ENCODE measurements around the gene PIGT.

PIGT gene

DNA sequence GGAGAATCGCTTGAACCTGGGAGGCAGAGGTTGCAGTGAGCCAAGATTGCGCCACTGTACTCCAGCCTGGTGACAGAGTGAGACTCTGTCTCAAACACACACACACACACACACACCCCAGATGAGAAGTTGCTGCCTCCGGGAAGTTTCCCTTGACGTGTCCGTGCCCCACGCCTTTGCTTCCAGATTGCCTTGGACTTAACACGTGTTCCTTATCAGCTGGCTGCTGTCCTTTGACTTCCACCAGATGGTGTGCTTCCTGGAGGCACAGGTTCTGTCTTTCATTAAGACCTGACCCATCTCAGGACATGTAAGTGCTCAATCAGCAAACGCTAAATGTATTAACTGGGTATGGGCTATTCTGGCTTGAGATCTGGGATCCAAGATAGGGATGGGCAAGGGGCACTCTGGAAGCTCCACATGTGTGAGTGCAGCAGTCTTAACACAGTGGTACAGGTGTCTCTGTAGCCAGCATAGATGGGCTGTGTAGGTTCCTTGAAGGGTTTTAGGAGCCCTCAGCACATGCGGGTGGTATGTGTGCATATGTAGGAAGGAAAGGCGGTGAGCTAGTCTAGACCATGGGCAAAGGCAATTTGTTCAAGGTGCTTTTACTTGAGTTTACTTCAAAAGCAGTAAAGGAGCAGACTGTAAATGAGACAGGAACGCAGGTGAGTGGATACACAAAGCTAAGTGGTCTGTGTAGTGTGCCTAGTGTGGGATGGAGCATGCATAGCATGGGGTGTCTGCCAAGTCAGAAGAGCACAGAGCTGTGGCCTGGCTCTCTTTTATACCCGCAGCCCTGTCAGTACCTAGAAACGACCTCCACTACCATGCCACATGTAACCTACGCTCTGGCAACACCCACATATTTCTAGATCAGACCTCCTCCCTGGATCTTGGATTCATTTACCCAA lies 11.6 kb downstream of the PIGT start:
- no peak for DNase-seq (ENCODE audit: low read depth)

DNA sequence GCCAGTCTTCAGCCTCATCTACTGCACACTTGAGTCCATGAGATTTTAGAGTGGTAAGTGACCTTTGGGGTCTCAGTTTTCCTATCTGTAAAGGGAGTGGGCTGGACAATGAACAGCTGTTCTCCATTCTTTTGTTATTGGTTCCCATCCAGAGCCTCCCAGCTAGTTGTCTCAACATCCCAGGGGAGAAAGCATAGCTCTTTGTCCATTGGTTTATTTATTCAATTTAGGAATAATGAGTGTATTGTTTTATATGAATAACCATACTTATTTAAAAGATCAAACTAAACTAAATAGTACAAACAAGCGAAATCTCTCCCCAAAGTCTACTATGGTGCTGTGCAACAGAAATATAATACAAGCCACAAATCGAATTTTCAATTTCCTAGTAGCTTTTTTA lies 13.7 kb downstream of the PIGT start:
- DNase-seq (ENCODE audit: low read depth): no peak

- DNase-seq (ENCODE audit: low read depth): no peak
Observed at GRCh38 chr20:45432294-45432693, 16.4 kb downstream of the PIGT start.

DNA sequence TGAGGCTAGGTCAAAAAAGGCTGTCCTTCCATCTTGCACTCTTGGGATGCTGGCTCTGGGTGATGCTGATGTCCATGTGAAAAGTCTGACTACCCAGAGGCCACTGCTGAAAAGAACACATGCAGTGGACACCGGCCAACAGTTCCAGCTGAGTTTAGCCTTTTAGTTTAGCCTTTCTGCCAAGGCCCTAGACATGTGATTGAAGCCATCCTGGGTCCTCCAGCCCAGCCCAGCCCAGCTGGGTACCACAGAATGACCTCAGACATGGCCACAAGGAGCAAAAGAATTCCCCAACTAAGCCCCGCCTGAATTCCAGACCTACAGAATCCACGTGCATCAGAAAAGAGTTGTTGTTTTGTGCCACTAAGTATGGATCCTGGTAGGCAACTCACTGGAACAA lies 17.4 kb downstream of the PIGT start:
- peak; percentile 61 for DNase-seq (ENCODE audit: low read depth)

- no peak for DNase-seq (ENCODE audit: low read depth)
Observed at GRCh38 chr20:45433976-45434375, 18.0 kb downstream of the PIGT start.

GRCh38 chr20:45436732-45437485 lies 21.0 kb downstream of the PIGT start:
- DNase-seq (ENCODE audit: low read depth): peak; percentile 87

GRCh38 chr20:45440424-45440823 lies 24.5 kb downstream of the PIGT start:
- DNase-seq (ENCODE audit: low read depth): no peak

- DNase-seq (ENCODE audit: low read depth): no peak
Observed at GRCh38 chr20:45440891-45441685, 25.1 kb downstream of the PIGT start.

- DNase-seq (ENCODE audit: low read depth): no peak
Observed at GRCh38 chr20:45441746-45442145, 25.8 kb downstream of the PIGT start.

- DNase-seq (ENCODE audit: low read depth): no peak
Observed at GRCh38 chr20:45444050-45444449, 28.1 kb downstream of the PIGT start.

GRCh38 chr20:45445805-45446562 lies 30.0 kb downstream of the PIGT start:
- DNase-seq (ENCODE audit: low read depth): peak; percentile 28

GRCh38 chr20:45448270-45448669 lies 32.3 kb downstream of the PIGT start:
- no peak for DNase-seq (ENCODE audit: low read depth)

GRCh38 chr20:45449528-45449927 lies 33.6 kb downstream of the PIGT start:
- DNase-seq (ENCODE audit: low read depth): no peak

- DNase-seq (ENCODE audit: low read depth): peak; percentile 54
Observed at GRCh38 chr20:45450097-45450818, 34.3 kb downstream of the PIGT start.

DNA sequence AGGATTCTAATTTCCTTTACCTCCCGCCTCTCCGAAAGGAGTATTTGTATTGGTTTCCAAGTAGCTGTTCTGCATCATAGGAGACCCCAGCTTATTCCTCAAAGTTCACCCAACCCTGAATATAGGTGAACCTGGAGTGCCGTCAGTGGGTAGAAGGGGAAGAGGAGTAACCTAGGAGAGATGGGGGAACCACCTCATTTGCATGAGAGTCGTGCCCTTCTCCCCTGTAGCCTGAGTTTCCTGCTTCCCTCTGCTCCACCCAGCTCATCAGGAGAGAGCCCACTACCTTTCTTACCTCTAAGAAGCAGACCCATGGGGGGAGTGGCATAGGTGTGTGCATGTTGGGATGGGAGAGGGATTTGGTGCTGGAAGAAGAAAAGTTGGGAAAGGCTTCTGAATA lies 36.3 kb downstream of the PIGT start:
- no peak for DNase-seq (ENCODE audit: low read depth)

GRCh38 chr20:45452772-45453691 lies 37.1 kb downstream of the PIGT start:
- no peak for DNase-seq (ENCODE audit: low read depth)

DNA sequence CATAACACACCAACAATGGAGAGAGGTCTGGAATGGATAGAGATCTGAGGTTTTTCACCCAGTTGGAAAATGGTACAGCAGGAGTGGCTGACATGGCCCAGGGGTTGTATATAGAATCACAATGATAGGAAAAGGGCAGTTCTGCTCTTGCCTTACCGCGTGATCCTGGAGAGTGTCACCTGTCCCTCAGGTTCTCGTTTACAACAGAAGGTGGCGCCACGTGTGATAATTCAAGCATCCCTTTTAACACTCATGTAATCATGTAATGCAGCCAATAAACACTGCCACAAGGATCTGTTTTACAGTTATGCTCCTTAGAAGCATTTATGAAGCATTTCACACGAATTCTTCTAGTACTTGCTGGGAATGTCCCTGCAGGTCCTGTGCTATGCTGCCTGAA lies 40.7 kb downstream of the PIGT start:
- no peak for DNase-seq (ENCODE audit: low read depth)

GRCh38 chr20:45459606-45460005 lies 43.7 kb downstream of the PIGT start:
- no peak for DNase-seq (ENCODE audit: low read depth)

DNA sequence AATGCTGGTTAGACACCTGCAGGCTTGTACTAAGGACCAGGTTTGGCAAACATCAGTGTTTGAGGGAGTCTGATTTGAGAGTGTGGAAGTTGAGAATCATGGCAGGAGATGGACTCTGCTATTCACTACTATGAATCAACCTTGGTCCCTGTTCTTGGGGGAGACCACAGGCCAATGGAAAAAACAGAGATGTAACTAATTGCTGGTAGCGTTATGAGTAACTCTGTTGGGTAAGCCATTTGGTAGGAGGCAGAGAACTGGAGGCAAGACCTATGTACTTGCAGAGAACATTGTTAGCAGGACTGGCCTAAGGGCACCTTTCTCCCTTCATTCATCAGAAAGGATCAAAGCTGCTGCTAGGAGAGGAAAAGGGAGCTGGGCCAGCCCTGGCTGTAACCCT lies 45.3 kb downstream of the PIGT start:
- DNase-seq (ENCODE audit: low read depth): no peak
